ENCODE data around the gene PRPSAP2.
"Not testable (repeated sequence)": the region's sequence is repeated elsewhere in the genome, so short reads cannot be mapped to it uniquely, and the experiment has no call there.

The PRPSAP2 gene

GRCh38 chr17:18857864-18858566 lies at the start of gene PRPSAP2:
Gene PRPSAP2, plus strand, starts transcription at chr17:18858131. Its CDS starts 7,703 bp downstream, at chr17:18865834.
- DNase-seq = peak; percentile 89 to 95 (median 90)

GRCh38 chr17:18815924-18816323 lies 42.0 kb upstream of the PRPSAP2 start:
- not testable (repeated sequence) for DNase-seq

- DNase-seq = not testable (repeated sequence)
These were observed 41.2 kb upstream of the PRPSAP2 start for GRCh38 chr17:18816489-18817371.

- not testable (repeated sequence) for DNase-seq
These were observed 36.5 kb upstream of the PRPSAP2 start for GRCh38 chr17:18821430-18821829.

- not testable (repeated sequence) for DNase-seq
These were observed 30.3 kb upstream of the PRPSAP2 start for GRCh38 chr17:18827613-18828012.

- DNase-seq = no peak
These were observed 9.4 kb upstream of the PRPSAP2 start for GRCh38 chr17:18848501-18848900.

GRCh38 chr17:18850679-18851078 lies 7.3 kb upstream of the PRPSAP2 start:
- no peak for DNase-seq

- no peak for DNase-seq
These were observed 6.7 kb upstream of the PRPSAP2 start for GRCh38 chr17:18851201-18851600.

- DNase-seq = no peak
These were observed 3.0 kb upstream of the PRPSAP2 start for GRCh38 chr17:18854956-18855355.

GRCh38 chr17:18855831-18856569 lies 1.9 kb upstream of the PRPSAP2 start:
- DNase-seq = peak; percentile 60 to 73 (median 70)

- no peak for DNase-seq
These were observed 1.4 kb upstream of the PRPSAP2 start for GRCh38 chr17:18856570-18856915.

GRCh38 chr17:18858567-18859245 lies 775 bp downstream of the PRPSAP2 start:
- no peak for DNase-seq

- no peak for DNase-seq
These were observed 1.3 kb downstream of the PRPSAP2 start for GRCh38 chr17:18859256-18859655.

- no peak for DNase-seq
These were observed 2.4 kb downstream of the PRPSAP2 start for GRCh38 chr17:18860161-18860972.

GRCh38 chr17:18862011-18862410 lies 4.1 kb downstream of the PRPSAP2 start:
- no peak for DNase-seq

- DNase-seq = not testable (repeated sequence)
These were observed 7.1 kb downstream of the PRPSAP2 start for GRCh38 chr17:18864996-18865395.

GRCh38 chr17:18866866-18867813 lies 9.2 kb downstream of the PRPSAP2 start:
- no peak for DNase-seq

GRCh38 chr17:18877104-18877645 lies 19.2 kb downstream of the PRPSAP2 start:
- DNase-seq = no peak

- DNase-seq = no peak
These were observed 30.9 kb downstream of the PRPSAP2 start for GRCh38 chr17:18888766-18889290.

GRCh38 chr17:18889658-18890057 lies 31.7 kb downstream of the PRPSAP2 start:
- no peak for DNase-seq
